Colonic mucosa (tissue), 4 donors: ENCODE data around the gene SCAF8. TPM values are rescaled to one million over a fixed set of nuclear protein-coding genes. Genes with fewer than 3 reads are reported as not detected.

Source experiments
- DNase-seq: peaks from one replicate; pipeline ENCODE4 v3.0.0-alpha.2; 2020
- H3K27ac ChIP-seq: fragments of 200-600 bp; one replicate; pipeline ENCODE4 v1.8.0; 2021
- H3K27me3 ChIP-seq: fragments of 200-600 bp; one replicate; pipeline ENCODE4 v1.8.0; 2021
- H3K36me3 ChIP-seq: fragments of 200-600 bp; one replicate; pipeline ENCODE4 v1.8.0; 2021
- H3K4me1 ChIP-seq: fragments of 200-600 bp; one replicate; pipeline ENCODE4 v1.8.0; 2021; ENCODE audit warnings: mild to moderate bottlenecking
- H3K4me3 ChIP-seq: fragments of 200-600 bp; one replicate; pipeline ENCODE4 v1.8.0; 2021
- H3K9ac ChIP-seq, 2 donors: one replicate each; pipeline ENCODE4 v1.7.0; 2013; ENCODE audit warnings: control low read depth in 2 of 2, low read depth in 2 of 2, low read length in 2 of 2
- H3K9me3 ChIP-seq: fragments of 200-600 bp; one replicate; pipeline ENCODE4 v1.8.0; 2021
- CTCF ChIP-seq: fragments of 200-600 bp; IDR thresholded peaks from one replicate; pipeline ENCODE4 v1.8.0; 2022; ENCODE audit warnings: antibody characterized with exemption, mild to moderate bottlenecking
- intact Hi-C: fragments of 100-400 bp; cut with DNase I; formaldehyde crosslinking; loops from one replicate; pipeline ENCODE4 v1.14.1; 2022
- total RNA-seq, 2 donors: library from RNA; stranded (reverse); fragmentation: NEBNext Ultra II Directional in 1 of 2; extraction: Animal tissue kit (Norgen Biotek cat#: 25700) in 1 of 2; gene quantifications; one replicate each; pipeline ENCODE4 v1.2.1, GENCODE V29; 2021
- donor health status: healthy.
- donor health status: DM: no; HTN: no; CAD: no.
- donor health status: DM: no; HTN: no; CAD: no.

The SCAF8 gene
- total RNA-seq, 2 donors from 2014 or later: 30.8 to 35.6 TPM

GRCh38 chr6:154824076-154824475 is 90.9 kb downstream of the SCAF8 start:
- TF ChIP-seq CTCF: no peak
- H3K36me3 ChIP-seq: peaks cover 11% of the 10 kb centered on the region

GRCh38 chr6:154829970-154830369 is 96.8 kb downstream of the SCAF8 start:
- no peak for TF ChIP-seq CTCF
- Histone ChIP-seq H3K9me3 (no peaks in the 10 kb centered on the region), H3K4me1 (no peaks in the 10 kb centered on the region), H3K27me3 (no peaks in the 10 kb centered on the region), H3K4me3 (no peak overlapping the region), H3K9ac (no peak overlapping the region), H3K27ac (no peak overlapping the region), H3K36me3 (peaks cover 12% of the 10 kb centered on the region)
- DNase-seq: no peak
- intact Hi-C loops: no loop called here

More at GRCh38 chr6:154824076-154824475, 90.9 kb downstream of the SCAF8 start:
- Histone ChIP-seq H3K27me3 (no peaks in the 10 kb centered on the region), H3K4me3 (no peak overlapping the region), H3K9me3 (no peaks in the 10 kb centered on the region), H3K4me1 (no peaks in the 10 kb centered on the region), H3K9ac (no peak overlapping the region), H3K27ac (no peak overlapping the region)
- intact Hi-C loops: no loop called here
- DNase-seq: no peak

GRCh38 chr6:154830771-154831170 is 97.6 kb downstream of the SCAF8 start:
- Histone ChIP-seq H3K27me3 (no peaks in the 10 kb centered on the region), H3K9me3 (no peaks in the 10 kb centered on the region), H3K36me3 (peaks cover 12% of the 10 kb centered on the region), H3K4me1 (no peaks in the 10 kb centered on the region), H3K27ac (no peak overlapping the region), H3K4me3 (no peak overlapping the region), H3K9ac (no peak overlapping the region)
- intact Hi-C loops: no loop called here
- no peak for DNase-seq
- no peak for TF ChIP-seq CTCF

GRCh38 chr6:154835307-154835706 is 102.1 kb downstream of the SCAF8 start:
- no peak for TF ChIP-seq CTCF
- H3K27me3 ChIP-seq: no peaks in the 10 kb centered on the region
- peaks cover 8% of the 10 kb centered on the region for H3K36me3 ChIP-seq
- intact Hi-C loops: no loop called here
- no peaks in the 10 kb centered on the region for H3K9me3 ChIP-seq
- DNase-seq: no peak
- no peak overlapping the region for H3K4me3 ChIP-seq
- H3K9ac ChIP-seq: no peak overlapping the region
- no peaks in the 10 kb centered on the region for H3K4me1 ChIP-seq
- no peak overlapping the region for H3K27ac ChIP-seq

GRCh38 chr6:154839546-154839945 is 106.3 kb downstream of the SCAF8 start:
- intact Hi-C loops: no loop called here
- no peaks in the 10 kb centered on the region for H3K4me1 ChIP-seq
- DNase-seq: no peak
- no peaks in the 10 kb centered on the region for H3K27me3 ChIP-seq
- no peaks in the 10 kb centered on the region for H3K36me3 ChIP-seq
- TF ChIP-seq CTCF: no peak
- no peaks in the 10 kb centered on the region for H3K9me3 ChIP-seq
- no peak overlapping the region for H3K9ac ChIP-seq
- H3K27ac ChIP-seq: no peak overlapping the region
- H3K4me3 ChIP-seq: no peak overlapping the region

GRCh38 chr6:154840363-154840762 is 107.1 kb downstream of the SCAF8 start:
- intact Hi-C loops: no loop called here
- Histone ChIP-seq H3K27me3 (no peaks in the 10 kb centered on the region), H3K9me3 (no peaks in the 10 kb centered on the region), H3K4me3 (no peak overlapping the region), H3K4me1 (no peaks in the 10 kb centered on the region), H3K27ac (no peak overlapping the region), H3K36me3 (no peaks in the 10 kb centered on the region), H3K9ac (no peak overlapping the region)
- TF ChIP-seq CTCF: no peak
- DNase-seq: no peak
